Measurements from ENCODE around the gene CRLF2.
"Not testable (repeated sequence)": the region's sequence is repeated elsewhere in the genome, so short reads cannot be mapped to it uniquely, and the experiment has no call there.

Gene CRLF2

GRCh38 chrX:1165535-1166196 lies 46.8 kb downstream of the CRLF2 start:
- peak; percentile 56 for DNase-seq

GRCh38 chrX:1164322-1165288 lies 47.8 kb downstream of the CRLF2 start:
- no peak for DNase-seq

- no peak for DNase-seq
Measured at GRCh38 chrX:1163231-1163630, 49.2 kb downstream of the CRLF2 start.

- no peak for DNase-seq
Measured at GRCh38 chrX:1162119-1162916, 50.1 kb downstream of the CRLF2 start.

- DNase-seq = no peak
Measured at GRCh38 chrX:1159548-1159947, 52.9 kb downstream of the CRLF2 start.

GRCh38 chrX:1156681-1157455 lies 55.6 kb downstream of the CRLF2 start:
- DNase-seq = not testable (repeated sequence)

GRCh38 chrX:1153940-1154339 lies 58.5 kb downstream of the CRLF2 start:
- DNase-seq = peak; percentile 49

- DNase-seq = no peak
Measured at GRCh38 chrX:1152090-1152489, 60.4 kb downstream of the CRLF2 start.

- DNase-seq = no peak
Measured at GRCh38 chrX:1151378-1152077, 60.9 kb downstream of the CRLF2 start.

GRCh38 chrX:1150569-1151347 lies 61.7 kb downstream of the CRLF2 start:
- no peak for DNase-seq

- no peak for DNase-seq
Measured at GRCh38 chrX:1147611-1148515, 64.6 kb downstream of the CRLF2 start.

- DNase-seq = no peak
Measured at GRCh38 chrX:1144293-1144692, 68.2 kb downstream of the CRLF2 start.
